ENCODE results near the gene FAM110A.

DNA sequence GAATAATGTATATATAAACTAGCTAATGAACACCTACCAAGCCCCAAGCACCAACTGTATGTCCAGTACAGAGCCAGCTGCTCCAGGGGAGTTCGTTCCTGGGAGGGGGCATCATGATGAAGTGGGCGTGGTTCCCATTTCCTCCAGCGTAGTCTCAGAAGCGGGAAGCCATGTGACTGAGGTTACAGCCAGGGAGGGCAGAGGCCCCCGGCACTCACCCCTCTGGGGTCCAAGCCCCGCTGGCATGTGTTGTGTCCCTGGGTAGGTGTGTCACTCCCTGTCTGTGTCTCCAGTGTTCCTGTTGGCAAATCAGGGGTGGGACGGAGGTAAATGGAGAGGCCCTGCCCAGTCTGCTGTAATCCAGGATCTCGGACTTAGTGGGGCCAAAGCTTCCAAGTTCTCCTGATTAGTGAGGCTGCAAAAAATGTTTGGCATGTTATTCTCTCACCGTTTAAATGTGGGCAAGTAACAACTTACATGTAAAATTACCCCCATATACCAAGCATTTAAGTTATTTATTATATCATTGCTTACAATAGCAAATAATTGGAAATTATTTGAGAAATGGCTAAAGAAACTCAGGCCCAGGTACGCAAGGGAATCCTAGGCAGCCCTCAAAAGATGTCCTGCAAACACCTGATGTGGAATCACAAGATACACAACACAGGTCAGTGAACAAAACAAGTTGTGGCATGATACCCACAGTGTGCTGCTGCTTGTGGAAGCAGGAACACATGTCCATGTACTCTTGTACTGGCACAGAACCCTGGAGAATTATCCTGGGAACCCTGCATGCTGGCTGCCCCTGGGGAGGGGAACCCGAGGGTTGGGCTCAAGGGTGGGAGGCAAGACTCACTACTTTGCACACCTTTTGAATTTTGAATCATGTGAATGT is 22.2 kb downstream of the FAM110A start:
- TF ChIP-seq, protein P1, sequence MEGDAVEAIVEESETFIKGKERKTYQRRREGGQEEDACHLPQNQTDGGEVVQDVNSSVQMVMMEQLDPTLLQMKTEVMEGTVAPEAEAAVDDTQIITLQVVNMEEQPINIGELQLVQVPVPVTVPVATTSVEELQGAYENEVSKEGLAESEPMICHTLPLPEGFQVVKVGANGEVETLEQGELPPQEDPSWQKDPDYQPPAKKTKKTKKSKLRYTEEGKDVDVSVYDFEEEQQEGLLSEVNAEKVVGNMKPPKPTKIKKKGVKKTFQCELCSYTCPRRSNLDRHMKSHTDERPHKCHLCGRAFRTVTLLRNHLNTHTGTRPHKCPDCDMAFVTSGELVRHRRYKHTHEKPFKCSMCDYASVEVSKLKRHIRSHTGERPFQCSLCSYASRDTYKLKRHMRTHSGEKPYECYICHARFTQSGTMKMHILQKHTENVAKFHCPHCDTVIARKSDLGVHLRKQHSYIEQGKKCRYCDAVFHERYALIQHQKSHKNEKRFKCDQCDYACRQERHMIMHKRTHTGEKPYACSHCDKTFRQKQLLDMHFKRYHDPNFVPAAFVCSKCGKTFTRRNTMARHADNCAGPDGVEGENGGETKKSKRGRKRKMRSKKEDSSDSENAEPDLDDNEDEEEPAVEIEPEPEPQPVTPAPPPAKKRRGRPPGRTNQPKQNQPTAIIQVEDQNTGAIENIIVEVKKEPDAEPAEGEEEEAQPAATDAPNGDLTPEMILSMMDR (IDR thresholded peaks at IDR 0.05; ENCODE audit: low read depth, low read length, poor library complexity, severe bottlenecking) = no peak
- no peak for TF ChIP-seq EZH2phosphoT487 (IDR thresholded peaks at IDR 0.05; ENCODE audit: borderline replicate concordance, low read length)
